ENCODE results near the gene MBP.
A peak's percentile ranks its signal among the peaks of the same experiment; 100 is the strongest.

The MBP gene

DNA sequence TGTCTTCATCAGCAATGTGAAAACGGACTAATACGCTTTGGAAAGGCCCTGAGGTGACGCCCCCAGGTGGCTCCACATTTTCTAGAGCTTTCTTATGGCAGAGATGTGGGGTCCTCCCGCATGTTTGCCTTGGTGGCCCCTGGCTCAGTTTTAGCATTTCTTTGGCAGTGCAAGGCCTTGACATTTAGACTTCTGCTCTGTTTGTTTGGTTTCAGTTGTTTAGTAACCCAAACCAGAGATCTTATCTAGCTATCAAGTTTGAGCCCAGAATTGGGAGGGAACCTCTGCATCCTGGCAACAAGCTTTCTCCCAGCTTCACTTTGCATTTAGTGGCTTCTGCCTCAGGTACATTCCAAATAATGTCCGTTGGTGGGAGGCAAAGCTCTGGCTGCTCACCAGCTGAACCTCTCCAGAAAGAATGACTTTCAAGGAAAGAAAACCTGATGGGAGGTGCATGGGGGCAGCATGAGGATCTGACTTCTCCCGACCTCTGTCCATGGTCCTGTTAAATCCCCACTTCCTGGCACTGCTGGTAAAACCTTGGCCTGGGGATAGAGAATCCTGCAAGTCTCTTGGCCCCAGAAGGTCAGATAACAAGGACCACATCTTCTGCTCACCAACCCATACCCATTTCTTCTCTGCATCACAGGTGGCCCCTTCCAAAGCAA lies 12.0 kb upstream of the MBP start:
- TF ChIP-seq, protein P1, sequence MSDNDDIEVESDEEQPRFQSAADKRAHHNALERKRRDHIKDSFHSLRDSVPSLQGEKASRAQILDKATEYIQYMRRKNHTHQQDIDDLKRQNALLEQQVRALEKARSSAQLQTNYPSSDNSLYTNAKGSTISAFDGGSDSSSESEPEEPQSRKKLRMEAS (IDR thresholded peaks at IDR 0.05) = no peak
- TF ChIP-seq, protein P2, sequence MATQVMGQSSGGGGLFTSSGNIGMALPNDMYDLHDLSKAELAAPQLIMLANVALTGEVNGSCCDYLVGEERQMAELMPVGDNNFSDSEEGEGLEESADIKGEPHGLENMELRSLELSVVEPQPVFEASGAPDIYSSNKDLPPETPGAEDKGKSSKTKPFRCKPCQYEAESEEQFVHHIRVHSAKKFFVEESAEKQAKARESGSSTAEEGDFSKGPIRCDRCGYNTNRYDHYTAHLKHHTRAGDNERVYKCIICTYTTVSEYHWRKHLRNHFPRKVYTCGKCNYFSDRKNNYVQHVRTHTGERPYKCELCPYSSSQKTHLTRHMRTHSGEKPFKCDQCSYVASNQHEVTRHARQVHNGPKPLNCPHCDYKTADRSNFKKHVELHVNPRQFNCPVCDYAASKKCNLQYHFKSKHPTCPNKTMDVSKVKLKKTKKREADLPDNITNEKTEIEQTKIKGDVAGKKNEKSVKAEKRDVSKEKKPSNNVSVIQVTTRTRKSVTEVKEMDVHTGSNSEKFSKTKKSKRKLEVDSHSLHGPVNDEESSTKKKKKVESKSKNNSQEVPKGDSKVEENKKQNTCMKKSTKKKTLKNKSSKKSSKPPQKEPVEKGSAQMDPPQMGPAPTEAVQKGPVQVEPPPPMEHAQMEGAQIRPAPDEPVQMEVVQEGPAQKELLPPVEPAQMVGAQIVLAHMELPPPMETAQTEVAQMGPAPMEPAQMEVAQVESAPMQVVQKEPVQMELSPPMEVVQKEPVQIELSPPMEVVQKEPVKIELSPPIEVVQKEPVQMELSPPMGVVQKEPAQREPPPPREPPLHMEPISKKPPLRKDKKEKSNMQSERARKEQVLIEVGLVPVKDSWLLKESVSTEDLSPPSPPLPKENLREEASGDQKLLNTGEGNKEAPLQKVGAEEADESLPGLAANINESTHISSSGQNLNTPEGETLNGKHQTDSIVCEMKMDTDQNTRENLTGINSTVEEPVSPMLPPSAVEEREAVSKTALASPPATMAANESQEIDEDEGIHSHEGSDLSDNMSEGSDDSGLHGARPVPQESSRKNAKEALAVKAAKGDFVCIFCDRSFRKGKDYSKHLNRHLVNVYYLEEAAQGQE (IDR thresholded peaks at IDR 0.05; ENCODE audit: low read depth) = peak; percentile 87

DNA sequence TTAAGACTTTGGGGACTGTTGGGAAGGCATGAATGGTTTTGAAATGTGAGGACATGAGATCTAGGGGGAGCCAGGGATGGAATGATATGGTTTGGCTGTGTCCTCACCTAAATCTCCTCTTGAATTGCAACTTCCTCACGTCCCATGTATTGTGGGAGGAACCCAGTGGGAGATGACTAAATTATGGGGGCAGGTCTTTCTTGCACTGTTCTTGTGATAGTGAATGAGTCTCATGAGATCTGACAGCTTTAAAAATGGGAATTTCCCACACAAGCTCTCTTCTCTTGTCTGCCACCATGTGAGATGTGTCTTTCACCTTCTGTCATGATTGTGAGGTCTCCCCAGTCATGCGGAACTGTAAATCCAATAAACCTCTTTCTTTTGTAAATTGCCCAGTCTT lies 11.5 kb upstream of the MBP start:
- no peak for TF ChIP-seq FOXM1 (IDR thresholded peaks at IDR 0.05; ENCODE audit: borderline replicate concordance, low read depth)
- TF ChIP-seq CEBPB (IDR thresholded peaks at IDR 0.05) = no peak
- no peak for TF ChIP-seq TAF1 (IDR thresholded peaks at IDR 0.05; ENCODE audit: low read depth)

DNA sequence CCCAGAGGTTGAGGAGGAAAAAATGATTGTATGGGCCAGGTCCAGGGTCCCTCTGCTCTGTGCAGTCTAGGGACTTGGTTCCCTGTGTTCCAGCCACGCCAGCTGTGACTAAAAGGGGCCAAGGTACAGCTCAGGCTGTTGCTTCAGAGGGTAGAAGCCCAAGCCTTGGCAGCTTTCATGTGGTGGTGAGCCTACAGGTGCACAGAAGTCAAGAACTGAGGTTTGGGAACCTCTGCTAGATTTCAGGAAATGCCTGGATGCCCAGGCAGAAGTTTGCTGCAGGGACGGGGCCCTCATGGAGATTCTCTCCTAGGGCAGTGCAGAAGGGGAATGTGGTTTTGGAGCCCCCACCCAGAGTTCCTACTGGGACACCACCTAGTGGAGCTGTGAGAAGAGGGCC lies 10.6 kb upstream of the MBP start:
- no peak for TF ChIP-seq FOXM1 (IDR thresholded peaks at IDR 0.05; ENCODE audit: borderline replicate concordance, low read depth)
- TF ChIP-seq ZBTB7A (IDR thresholded peaks at IDR 0.05; ENCODE audit: low read depth) = no peak
- no peak for TF ChIP-seq RAD21 (IDR thresholded peaks at IDR 0.05; ENCODE audit: low read depth)
- TF ChIP-seq, protein P1 (IDR thresholded peaks at IDR 0.05) = no peak
- no peak for TF ChIP-seq TCF12 (IDR thresholded peaks at IDR 0.05; ENCODE audit: low read depth)
- TF ChIP-seq, protein P3, sequence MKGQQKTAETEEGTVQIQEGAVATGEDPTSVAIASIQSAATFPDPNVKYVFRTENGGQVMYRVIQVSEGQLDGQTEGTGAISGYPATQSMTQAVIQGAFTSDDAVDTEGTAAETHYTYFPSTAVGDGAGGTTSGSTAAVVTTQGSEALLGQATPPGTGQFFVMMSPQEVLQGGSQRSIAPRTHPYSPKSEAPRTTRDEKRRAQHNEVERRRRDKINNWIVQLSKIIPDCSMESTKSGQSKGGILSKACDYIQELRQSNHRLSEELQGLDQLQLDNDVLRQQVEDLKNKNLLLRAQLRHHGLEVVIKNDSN (IDR thresholded peaks at IDR 0.05) = no peak
- TF ChIP-seq EP300 (IDR thresholded peaks at IDR 0.05; ENCODE audit: borderline replicate concordance) = no peak
- TF ChIP-seq TAF1 (IDR thresholded peaks at IDR 0.05; ENCODE audit: low read depth) = no peak
- TF ChIP-seq, protein P2 (IDR thresholded peaks at IDR 0.05; ENCODE audit: low read depth) = no peak
- TF ChIP-seq YY1 (IDR thresholded peaks at IDR 0.05; ENCODE audit: low read depth) = no peak
- TF ChIP-seq TEAD4 (IDR thresholded peaks at IDR 0.05) = no peak

DNA sequence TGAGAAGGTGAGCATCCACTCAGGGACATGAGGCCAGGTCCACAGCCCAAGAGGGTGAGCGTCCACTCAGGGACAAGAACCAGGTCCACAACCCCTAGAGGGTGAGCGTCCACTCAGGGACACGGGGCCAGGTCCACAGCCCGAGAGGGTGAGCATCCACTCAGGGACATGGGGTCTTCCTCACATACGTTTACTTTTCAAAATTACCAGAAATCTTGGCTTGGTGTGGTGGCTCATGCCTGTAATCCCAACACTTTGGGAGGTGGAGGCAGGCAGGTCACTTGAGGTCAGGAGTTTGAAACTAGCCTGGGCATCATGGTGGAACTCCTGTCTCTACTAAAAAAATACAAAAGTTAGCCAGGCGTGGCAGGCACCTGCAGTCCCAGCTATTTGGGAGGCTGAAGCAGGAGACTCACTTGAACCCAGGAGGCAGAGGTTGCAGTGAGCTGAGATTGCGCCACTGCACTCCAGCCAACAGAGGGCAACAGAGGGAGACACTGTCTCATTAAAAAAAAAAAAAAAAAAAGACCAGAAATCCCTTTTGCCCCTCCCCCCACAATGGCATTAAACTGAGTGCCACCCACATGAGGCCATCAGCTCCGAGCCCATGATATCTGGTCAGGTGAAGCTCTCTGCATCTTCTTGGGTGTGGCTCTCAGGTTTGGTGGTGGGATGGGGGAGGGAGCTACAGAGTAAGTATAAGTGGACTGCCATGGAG lies 9.0 kb upstream of the MBP start:
- TF ChIP-seq, protein P3 (IDR thresholded peaks at IDR 0.05) = no peak
- TF ChIP-seq, protein P1 (IDR thresholded peaks at IDR 0.05) = no peak
- TF ChIP-seq TEAD4 (IDR thresholded peaks at IDR 0.05) (no peak), FOXM1 (IDR thresholded peaks at IDR 0.05; ENCODE audit: borderline replicate concordance, low read depth) (no peak), CREB1 (IDR thresholded peaks at IDR 0.05; ENCODE audit: low read depth) (no peak), CEBPB (IDR thresholded peaks at IDR 0.05) (no peak), ZBTB7A (IDR thresholded peaks at IDR 0.05; ENCODE audit: low read depth) (no peak), YY1 (IDR thresholded peaks at IDR 0.05; ENCODE audit: low read depth) (no peak), EGR1 (IDR thresholded peaks at IDR 0.05) (no peak), EP300 (IDR thresholded peaks at IDR 0.05; ENCODE audit: borderline replicate concordance) (no peak), NFIC (IDR thresholded peaks at IDR 0.05) (no peak), RAD21 (IDR thresholded peaks at IDR 0.05; ENCODE audit: low read depth) (no peak), TCF12 (IDR thresholded peaks at IDR 0.05; ENCODE audit: low read depth) (no peak)
- TF ChIP-seq, protein P2 (IDR thresholded peaks at IDR 0.05; ENCODE audit: low read depth) = no peak
